ENCODE measurements around the gene NUTF2. TPM values are rescaled to one million over a fixed set of nuclear protein-coding genes. Genes with fewer than 3 reads are reported as not detected.

The NUTF2 gene
- total and polyA plus RNA-seq, 10 of the 15 experiments (the other 5 are each of a cell fraction or from before 2014, with no cell fraction given): 116 to 342 (median 202) TPM

DNA sequence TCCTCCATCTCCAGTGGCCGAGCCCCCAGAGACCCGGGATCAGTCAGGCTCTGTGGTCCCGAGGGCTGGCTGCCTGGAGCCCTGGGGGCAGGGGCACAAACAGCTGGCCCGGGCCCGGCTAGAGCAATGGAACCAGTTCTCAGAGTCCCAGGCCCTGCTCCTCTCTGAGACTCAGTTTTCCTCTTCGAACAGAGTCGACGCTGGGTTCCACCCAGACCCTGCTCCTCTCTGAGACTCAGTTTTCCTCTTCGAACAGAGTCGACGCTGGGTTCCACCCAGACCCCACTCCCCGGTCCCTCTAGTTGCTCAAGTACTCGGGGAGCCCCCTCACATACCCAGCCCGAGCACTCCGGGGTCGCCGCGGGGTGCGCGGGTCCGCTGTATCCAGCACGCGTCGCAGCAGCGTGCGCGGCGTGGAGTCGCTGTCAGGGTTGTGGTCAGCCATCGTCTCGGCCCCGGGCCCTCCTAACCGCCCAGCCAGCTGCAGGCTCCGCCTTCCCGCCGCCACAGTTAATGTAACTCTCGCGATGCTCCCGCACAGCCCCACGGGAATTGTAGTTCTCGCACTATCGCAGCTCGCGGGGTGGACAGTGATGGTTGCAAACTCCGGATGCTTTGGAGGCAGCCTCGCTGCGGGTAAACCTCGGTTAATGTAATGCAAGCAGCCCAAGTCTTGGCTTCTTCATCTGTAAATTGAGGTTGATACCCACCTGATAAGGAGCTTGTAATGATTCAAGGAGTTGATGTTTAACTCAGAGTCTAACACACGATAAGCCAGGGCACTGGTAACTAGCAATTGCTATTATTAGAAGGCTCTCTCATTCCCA lies 13.1 kb upstream of the NUTF2 start (continued):
- TF ChIP-seq USF2 (IDR thresholded peaks at IDR 0.05; ENCODE audit: borderline replicate concordance, low read depth, low read length) (no peak), POU2F2 (IDR thresholded peaks at IDR 0.05; ENCODE audit: borderline replicate concordance, low read depth, low read length) (peak; percentile 95; the same call in 2 of the 3 replicates), SMAD5 (IDR thresholded peaks at IDR 0.05; ENCODE audit: low read depth) (peak; percentile 59; the same call in 1 of the 2 replicates), NFYA (IDR thresholded peaks at IDR 0.05; ENCODE audit: borderline replicate concordance, low read depth, low read length) (no peak), RCOR1 (conservative IDR thresholded peaks at IDR 0.05; ENCODE audit: low read depth, low read length) (peak; percentile 97; the same call in 1 of the 2 replicates), MLLT1 (IDR thresholded peaks at IDR 0.05) (peak; percentile 54; the same call in 1 of the 2 replicates), RAD51 (IDR thresholded peaks at IDR 0.05) (no peak), STAT1 (conservative IDR thresholded peaks at IDR 0.05) (no peak), EP300 (IDR thresholded peaks at IDR 0.05; ENCODE audit: borderline replicate concordance in 1 of 2, control insufficient read depth in 1 of 2, low read depth in 2 of 2, low read length in 2 of 2) (0 out of 4 replicates have a peak, but pooled peaks of 1 of the 2 experiments have one; percentile 7), DPF2 (IDR thresholded peaks at IDR 0.05) (0 out of 2 replicates have a peak, but pooled peaks have one; percentile 22), MTA3 (IDR thresholded peaks at IDR 0.05; ENCODE audit: borderline replicate concordance, low read length) (no peak), CEBPB (IDR thresholded peaks at IDR 0.05; ENCODE audit: borderline replicate concordance in 1 of 2, low read depth in 2 of 2, low read length in 2 of 2) (no peak), FOXM1 (IDR thresholded peaks at IDR 0.05; ENCODE audit: low read depth, low read length) (no peak), E2F4 (IDR thresholded peaks at IDR 0.05; ENCODE audit: low read depth, low read length) (peak; percentile 80), HCFC1 (IDR thresholded peaks at IDR 0.05; ENCODE audit: low read length) (peak; percentile 99), HDGF (IDR thresholded peaks at IDR 0.05) (no peak), BACH1 (IDR thresholded peaks at IDR 0.05; ENCODE audit: borderline replicate concordance) (peak; percentile 70; the same call in 1 of the 2 replicates), ZNF217 (IDR thresholded peaks at IDR 0.05) (no peak)
- TF ChIP-seq, protein P1, sequence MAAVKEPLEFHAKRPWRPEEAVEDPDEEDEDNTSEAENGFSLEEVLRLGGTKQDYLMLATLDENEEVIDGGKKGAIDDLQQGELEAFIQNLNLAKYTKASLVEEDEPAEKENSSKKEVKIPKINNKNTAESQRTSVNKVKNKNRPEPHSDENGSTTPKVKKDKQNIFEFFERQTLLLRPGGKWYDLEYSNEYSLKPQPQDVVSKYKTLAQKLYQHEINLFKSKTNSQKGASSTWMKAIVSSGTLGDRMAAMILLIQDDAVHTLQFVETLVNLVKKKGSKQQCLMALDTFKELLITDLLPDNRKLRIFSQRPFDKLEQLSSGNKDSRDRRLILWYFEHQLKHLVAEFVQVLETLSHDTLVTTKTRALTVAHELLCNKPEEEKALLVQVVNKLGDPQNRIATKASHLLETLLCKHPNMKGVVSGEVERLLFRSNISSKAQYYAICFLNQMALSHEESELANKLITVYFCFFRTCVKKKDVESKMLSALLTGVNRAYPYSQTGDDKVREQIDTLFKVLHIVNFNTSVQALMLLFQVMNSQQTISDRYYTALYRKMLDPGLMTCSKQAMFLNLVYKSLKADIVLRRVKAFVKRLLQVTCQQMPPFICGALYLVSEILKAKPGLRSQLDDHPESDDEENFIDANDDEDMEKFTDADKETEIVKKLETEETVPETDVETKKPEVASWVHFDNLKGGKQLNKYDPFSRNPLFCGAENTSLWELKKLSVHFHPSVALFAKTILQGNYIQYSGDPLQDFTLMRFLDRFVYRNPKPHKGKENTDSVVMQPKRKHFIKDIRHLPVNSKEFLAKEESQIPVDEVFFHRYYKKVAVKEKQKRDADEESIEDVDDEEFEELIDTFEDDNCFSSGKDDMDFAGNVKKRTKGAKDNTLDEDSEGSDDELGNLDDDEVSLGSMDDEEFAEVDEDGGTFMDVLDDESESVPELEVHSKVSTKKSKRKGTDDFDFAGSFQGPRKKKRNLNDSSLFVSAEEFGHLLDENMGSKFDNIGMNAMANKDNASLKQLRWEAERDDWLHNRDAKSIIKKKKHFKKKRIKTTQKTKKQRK (IDR thresholded peaks at IDR 0.05; ENCODE audit: low read depth, low read length): no peak

Data from GM12878 (cell line).